Kidney tubule cell (primary cell): ENCODE results near the gene ARHGAP23.
"Not testable (repeated sequence)": the region's sequence is repeated elsewhere in the genome, so short reads cannot be mapped to it uniquely, and the experiment has no call there.

Experiments used
- DNase-seq: peaks from one replicate; pipeline ENCODE4 v3.0.0-alpha.2; 2018; ENCODE audit warnings: low spot score

ARHGAP23 gene

DNA sequence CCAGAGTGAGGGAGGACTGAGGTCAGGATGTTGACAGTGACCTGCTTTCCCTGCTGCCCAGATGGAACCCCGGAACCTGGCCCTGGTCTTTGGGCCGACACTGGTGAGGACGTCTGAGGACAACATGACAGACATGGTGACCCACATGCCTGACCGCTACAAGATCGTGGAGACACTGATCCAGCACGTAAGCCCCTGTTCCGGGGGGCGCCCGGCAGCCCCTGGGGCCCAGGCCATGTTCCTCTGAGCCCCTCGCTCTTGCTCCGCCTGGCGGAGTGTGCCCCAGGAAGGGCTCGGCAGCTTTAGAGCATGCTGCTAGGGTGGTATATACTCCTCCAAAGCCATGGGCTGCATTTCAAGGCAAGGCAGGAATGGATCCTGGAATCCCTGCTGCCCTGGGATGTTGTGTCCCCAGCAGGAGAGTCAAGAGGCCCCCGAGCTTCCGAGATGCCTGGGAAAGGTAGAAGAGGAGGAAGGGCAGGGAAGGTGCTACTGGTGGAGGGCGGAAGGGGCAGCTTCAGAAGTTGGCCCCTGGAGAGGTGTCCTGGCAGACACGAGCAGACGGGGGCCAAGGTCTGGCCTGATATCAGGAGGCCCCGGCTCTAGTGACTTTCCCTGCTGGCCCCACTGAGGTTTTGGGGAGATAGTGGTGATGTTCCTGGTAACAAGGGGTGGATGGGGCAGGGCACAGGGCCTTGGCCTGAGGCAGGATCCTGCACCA is 63.2 kb downstream of the ARHGAP23 start:
- not testable (repeated sequence) for DNase-seq

DNA sequence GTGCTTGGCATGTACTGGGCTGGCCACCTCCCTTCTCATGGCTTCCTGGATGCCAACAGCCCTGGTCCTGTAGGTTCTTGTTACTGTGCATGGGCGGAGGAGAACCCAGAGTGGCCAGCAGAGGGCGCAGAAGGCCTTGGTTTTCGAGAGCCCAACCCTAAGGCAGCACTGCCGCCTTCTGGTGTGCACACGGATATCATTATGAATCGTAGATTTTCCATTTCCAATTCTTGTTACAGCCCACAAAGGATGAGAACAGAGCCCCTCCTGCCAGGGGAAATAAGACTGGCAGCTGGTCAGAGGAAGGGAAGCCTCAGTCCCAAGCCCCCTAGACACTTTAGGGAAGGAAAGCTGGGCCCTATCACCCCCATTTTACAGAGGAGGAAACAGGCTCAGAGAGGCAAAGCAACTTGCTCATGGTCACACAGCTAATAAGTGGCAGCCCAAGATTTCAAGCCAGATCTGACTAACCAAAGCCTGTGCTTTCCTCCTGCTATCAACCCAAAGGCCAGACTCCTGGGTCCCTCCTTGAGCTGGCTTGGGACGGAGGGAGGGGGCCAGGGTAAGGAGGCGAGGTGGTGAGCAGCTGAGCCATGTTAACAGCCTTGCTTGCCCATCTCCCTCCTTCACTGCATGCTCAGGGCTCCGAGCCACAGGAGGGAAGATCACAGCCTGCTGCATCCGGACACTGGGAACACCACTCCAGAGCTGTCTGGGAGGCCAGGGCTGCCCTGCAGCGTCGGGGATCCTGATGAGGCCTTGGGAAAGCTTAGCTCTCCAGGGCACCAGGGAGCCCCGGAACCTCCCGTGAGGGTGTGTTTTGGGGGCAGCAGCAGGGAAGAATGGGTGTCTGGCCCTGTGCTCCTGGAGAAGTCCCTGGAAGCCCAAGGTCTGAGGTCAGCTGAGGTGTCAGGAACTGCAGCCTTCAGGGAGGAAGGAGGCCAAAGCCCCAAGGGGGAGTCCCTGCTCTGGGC is 64.1 kb downstream of the ARHGAP23 start:
- peak; percentile 85 for DNase-seq

DNA sequence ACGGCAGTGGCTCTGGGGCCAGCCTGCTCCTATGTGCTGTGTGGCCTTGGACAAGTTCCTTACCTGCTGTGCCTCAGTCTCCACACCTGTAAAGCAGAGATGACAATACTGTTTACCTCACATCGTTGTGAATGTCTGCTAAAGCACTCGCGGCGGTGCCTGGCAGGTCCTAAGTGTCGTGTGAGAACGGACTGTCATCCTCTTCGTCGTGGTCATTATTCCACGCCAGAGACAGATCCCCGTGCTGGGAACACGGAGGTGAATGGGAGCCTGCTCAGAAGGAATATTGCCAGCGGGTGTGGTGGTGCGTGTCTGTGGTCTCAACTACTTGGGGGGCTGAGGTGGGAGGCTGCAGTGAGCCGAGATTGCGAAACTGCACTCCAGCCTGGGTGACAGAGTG is 65.9 kb downstream of the ARHGAP23 start:
- not testable (repeated sequence) for DNase-seq

DNA sequence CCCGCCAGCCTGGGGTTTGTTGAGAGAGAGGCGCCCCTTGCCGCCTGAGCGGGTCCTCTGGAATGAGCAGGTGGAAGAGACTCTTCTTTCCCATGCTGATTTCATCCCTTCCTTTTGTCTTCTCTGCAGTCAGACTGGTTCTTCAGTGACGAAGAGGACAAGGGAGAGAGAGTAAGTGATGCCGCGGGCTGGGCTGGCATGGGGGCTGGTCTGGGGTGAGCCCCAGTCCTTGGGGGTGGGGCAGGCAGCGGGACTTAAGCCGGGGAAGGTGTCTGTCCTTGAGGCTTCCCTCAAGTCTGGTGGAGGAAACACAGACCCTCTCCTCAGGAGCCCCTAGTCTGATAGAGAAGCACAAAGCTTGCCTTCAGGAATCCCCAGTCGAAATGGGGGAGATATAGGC is 69.4 kb downstream of the ARHGAP23 start:
- DNase-seq, result not testable (repeated sequence)

DNA sequence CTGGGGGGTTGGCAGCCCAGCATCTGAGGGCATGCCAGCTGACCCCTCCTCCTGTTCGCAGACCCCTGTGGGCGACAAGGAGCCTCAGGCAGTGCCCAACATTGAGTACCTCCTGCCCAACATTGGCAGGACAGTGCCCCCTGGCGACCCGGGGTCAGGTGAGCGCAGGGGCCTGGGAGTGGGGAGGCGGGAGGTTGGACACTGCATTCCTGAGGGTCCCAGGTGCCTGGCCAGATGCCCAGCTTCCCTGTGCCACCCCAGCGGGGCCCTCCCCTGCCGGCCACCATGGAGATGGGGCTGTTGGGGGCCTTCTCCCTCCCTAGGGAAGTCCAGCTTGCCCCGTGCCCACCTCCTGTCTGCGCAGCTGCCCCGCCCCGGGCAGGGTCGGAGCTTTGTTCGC is 70.1 kb downstream of the ARHGAP23 start:
- DNase-seq, result no peak

DNA sequence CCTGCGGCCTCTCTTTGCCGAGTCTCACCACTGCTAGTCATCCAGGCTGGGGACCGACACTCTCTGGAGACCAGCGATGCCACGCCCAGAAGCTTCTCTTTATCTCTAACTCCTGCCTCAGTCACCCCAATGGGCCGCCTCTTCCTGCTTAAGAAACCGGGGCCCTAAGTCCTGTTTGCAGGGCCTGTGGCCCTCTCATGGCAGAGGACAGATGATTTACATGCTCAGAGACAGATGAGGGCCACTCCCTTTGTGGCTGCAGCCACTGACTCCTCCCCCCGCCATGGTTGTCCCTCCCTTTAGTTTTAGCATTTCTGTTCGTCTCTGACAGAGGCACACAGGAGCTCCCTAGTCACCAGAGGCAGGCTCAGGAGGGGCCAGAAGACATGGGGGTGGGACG is 71.0 kb downstream of the ARHGAP23 start:
- not testable (repeated sequence) for DNase-seq

DNA sequence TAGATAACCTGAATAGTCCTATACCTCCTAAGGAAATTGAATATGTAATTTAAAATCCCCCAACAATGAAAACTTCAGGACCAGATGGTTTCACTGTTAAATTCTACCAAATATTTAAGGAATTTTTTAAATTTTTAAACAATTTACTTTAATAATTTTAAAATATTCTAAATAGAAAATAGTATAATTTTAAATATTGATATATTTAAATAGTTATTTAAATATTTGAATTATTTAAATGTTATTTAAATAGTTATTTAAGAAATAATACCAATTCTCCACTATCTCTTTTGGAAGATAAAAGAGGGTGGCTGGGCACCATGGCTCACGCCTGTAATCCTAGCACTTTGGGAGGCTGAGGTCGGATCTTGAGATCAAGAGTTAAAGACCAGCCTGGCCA is 73.5 kb downstream of the ARHGAP23 start:
- not testable (repeated sequence) for DNase-seq

DNA sequence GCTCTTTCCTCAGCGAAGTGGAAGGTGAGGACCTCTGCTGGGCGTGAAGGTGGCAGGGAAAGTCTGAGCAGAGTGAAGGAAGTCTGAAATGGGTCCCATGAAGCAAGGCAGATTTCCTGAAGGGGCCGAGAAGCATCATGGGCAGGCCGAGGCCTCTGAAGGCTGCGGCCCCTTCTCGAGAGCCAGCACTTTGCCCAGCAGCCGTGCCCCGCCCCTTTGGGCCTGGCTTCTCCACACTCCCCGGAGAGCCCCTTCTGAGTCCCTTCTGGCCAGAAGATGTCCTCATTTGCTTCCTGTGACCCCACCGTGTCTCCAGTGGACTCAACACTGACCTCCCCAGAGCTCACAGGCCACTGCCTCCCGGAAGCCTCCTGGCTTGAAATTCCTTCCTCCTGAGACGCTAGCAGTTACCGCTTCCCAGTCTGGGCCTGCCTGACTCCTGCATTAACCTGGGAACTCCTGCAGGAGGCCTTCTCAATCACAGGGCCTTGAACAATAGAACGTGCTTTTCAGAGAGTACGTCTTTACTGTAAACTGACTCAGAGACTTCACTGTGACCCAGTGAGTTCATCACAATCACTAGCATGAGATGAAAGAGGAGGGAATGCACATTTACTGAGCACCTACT is 75.1 kb downstream of the ARHGAP23 start:
- DNase-seq, result not testable (repeated sequence)

DNA sequence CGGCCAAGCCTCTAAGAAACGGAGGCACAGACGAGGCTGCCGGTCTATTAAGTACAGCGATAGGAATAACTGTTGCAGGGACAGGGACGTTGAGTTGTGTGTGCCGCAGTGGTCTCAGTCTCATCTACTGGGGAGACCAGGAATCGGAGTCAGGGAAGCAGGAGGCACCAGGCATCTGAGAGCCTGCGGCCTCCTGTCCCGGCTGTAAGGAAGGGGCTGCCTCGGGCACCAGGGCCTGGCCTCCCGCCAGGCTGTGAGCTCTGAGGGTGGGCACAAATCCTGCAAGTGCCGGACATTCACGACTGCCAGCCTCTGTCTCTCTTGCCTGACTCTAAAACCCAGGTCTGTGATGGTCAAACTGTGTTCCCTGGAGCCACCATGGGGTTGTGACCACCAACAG is 76.0 kb downstream of the ARHGAP23 start:
- no peak for DNase-seq

DNA sequence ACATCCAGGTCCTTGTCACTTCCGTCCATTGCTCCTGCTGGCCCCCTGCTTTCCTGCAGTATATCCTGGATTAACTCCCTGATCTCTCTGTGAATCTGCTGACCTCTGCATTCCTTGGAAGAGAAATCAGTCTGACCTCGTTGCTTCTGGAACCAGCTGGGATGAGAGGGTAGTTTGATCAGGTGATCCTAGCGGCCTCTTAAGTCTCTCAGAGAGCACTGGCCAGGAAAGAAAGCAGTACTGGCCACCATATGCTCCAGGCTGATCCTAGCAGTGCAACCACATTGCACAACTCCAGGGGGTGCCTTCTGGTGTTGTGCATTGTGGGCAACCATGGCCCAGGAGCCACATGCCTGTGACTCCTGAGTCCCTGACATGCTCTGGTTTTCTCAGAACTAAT is 79.2 kb downstream of the ARHGAP23 start:
- DNase-seq, result no peak

DNA sequence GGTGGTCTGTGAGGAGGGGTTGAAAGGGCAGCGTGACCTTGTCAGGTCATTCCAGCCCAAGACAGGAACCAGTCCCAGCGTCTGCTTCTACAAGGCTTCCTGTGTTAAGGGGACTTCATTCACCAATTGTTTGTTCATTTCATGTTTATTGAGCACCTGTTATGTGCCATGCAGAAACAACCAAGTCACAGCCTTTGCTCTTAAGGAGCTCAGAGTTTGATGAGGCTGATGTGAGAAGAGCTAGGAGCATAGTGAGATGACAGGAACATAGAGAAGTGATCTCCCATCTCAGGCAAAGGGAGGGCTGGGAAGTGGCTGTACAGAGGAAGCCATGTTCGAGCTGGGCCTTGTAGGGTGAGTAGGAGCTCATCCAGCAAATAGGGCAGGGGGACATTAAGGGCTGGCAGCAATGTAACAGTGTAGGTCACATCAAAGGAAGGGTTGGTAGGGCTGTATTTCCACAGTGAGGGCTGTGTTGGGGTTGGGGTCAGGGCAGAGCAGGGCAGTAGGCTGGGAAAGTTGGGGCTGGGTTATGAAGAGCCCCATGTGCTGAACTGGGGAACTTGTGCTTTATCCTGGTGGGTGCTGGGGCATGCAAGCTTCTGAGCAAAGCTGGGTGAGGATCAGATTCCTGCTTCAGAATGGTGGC is 79.8 kb downstream of the ARHGAP23 start:
- DNase-seq, result no peak

DNA sequence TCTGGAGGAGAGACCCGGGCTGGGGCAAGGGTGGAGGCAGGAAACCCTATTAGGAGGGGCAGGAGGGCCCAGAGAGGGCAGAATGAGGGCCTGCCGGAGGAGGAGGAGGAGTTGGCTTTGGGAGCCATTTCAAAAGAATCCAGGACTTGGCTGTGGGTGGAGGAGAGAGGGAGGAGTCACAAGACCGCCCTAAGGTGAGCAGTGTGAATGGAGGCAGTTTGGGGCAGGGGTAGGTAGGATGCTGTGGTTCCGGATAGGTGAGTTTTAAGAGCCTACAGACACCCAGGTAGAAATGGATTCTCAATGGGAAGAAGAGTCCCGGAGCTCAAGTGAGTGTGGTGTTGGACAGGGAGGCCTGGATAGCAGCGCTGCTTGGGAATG is 80.3 kb downstream of the ARHGAP23 start:
- no peak for DNase-seq

DNA sequence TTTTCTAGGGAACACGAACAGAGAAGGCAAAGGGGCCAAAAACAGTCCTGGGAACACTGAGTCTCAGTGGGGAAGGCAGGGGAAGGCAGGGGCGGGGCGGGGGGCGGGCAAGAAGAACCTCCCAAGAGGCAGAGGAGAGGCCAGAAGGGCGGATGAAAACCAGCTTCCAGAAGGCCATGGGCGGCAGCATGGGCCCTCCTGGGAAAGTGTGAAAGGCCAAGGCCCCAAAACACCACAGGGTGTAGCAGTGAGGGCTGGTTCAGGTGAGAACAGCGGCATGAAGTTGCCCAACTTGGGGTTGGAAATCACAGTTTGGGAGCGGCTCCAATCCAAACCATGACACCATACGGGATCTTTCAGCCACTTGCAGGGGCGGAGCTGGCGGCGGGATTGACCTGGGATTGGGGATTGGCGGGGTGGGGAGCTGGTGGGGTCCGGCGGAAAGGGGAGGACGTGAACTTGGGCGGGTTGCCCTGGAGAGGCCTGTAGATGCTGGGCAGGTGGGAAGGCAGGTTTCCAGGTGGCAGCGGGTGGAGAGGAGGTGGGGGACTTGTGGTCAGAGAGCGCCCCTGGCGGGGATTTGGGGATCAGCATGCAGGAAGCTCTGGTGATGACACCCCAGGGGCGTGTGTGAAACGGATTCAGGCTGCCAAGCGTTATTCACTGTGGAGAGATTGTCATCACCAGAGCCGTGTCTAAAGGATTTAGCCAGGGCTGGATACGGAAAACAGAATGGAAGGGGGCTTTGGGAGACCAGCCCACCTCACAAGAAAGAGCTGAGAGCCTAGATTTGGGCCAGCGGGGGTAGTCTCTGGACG is 80.9 kb downstream of the ARHGAP23 start:
- peak; percentile 85 for DNase-seq

DNA sequence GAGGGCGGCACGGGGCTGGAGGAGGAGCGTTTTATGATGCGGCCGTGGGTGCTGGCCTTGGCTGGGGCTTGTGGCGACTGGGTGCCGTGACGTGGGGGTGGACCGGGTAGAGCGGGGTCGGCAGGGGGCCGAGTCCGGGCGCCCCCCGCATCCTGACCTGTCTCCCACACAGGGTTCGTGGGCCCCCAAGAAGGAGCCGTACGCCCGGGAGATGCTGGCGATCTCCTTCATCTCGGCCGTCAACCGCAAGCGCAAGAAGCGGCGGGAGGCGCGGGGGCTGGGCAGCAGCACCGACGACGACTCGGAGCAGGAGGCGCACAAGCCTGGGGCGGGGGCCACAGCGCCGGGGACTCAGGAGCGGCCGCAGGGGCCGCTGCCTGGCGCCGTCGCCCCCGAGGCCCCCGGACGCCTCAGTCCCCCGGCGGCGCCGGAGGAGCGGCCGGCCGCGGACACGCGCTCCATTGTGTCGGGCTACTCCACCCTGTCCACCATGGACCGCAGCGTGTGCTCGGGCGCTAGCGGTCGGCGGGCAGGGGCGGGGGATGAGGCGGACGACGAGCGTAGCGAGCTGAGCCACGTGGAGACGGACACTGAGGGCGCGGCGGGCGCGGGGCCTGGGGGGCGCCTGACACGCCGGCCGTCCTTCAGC is 81.6 kb downstream of the ARHGAP23 start:
- no peak for DNase-seq

DNA sequence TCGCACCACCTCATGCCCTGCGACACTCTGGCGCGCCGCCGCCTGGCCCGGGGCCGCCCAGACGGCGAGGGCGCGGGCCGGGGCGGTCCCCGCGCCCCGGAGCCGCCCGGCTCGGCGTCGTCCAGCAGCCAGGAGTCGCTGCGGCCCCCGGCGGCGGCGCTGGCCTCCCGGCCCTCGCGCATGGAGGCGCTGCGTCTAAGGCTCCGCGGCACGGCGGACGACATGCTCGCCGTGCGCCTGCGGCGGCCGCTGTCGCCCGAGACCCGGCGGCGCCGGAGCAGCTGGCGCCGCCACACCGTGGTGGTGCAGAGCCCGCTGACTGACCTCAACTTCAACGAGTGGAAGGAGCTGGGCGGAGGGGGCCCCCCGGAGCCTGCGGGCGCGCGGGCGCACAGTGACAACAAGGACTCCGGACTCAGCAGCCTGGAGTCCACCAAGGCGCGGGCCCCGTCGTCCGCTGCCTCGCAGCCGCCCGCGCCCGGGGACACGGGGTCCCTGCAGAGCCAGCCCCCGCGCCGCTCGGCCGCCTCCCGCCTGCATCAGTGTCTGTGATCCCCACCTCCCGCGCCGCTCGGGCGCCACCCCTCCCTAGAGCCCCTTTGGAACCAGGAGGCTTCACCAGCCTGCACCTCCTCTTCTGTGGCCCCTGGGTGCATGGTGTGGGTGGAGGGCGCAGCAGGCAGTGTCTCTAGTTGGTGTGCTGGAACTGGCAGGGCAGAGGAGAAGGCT is 82.3 kb downstream of the ARHGAP23 start:
- peak; percentile 43 for DNase-seq

DNA sequence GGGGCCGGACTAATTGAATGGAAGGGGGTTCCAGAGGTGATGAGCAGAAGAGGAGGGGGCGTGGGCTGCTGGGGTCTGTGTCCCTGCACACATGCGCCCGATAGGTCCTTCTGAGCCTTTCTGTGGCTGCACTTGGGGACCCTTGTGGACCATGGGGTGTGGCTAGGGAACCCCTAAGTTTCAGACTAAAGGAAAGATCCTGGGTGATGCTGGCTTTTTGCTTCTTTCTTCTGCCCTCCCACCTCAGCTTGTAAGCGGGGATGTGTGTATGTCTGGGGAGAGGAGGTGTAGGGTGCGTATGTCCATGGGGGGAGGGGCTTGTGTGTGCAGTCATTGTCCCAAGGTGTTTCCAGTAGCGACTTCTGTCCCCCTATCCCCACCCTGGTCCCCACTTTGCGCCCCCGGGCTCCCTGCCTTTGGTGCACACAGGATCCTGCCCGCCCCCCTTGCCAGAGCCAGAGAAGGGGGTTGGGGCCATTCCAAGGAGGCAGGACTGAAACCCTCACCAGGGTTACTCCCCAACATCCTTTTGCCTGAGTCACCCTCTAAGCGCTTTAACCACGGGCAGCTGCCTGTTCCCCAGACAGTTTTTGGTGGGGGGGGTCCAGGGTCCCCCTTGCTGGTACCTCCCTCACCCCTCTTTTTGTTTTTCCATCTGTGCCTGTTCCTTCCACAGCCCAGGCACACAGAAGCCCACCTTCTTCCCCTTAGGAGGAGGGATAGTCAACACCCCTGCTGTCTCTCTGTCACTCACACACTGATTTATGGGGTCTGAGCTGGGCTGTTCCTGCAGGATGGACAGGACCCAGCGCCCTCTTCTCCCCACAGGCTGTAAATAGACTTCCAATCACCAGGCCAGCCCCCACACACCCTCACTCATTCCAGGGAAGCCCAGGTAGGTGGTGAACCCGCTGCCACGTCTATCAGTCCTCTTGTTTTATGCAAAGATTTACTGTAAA is 83.2 kb downstream of the ARHGAP23 start:
- DNase-seq, result peak; percentile 45

DNA sequence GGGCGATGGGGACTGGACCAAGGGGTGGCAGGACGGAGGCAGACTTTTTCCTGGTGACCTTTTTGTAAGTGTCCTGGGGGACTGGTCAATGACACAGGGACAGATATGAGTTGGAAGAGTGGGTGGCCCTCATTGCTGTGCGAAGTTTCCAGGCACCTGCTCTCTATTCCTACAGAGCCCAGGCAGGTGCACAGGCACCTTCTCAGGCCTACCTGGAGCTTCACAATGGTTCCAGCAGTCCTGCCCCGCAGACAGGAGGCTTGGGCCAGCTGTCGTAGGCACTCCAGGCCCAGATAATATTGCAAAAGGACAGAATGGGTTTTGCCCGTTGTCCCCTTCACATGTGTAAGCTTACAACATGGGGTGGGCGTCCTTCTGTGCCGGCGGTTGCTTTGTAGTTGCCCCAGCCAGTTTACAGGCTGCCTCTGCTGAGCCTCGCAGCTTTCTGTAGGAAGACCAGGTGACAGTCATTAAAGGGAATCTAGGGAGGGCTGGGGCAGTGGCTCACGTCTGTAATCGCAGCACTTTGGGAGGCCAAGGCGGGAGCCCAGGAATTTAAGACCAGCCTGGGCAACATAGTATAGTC is 84.3 kb downstream of the ARHGAP23 start:
- no peak for DNase-seq

DNA sequence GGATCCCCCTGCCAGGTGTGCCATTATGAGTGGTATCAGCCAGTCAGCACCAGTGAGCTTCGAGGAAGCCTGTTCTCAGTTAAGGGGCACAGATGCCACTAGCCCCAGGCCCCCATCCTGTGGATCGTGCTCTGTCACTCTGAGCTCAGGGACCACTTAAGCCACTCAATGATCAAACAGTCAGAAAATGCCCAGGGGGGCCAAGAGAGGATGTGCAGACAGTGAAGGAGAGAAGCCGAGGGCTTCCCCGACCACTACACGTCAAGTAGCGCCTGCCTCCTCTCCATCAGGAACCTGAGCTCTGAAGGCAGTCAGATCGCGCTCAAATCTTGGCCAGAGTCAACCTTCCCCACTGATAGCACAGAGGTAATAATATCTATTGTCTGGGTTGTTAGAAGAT is 98.3 kb downstream of the ARHGAP23 start:
- not testable (repeated sequence) for DNase-seq
